HEK293 (cell line): Measurements from ENCODE around the gene SCAMP2.

ENCODE experiments used
- ATF2 ChIP-seq: fragments of 450-650 bp; formaldehyde crosslinking; IDR thresholded peaks from 2 replicates; pipeline ENCODE4 v1.5.1; 2016; ENCODE audit warnings: missing biosample characterization, missing genetic modification characterization, low read depth
- CTCF ChIP-seq: fragments of 450-650 bp; formaldehyde crosslinking; IDR thresholded peaks from 2 replicates; pipeline ENCODE4 v1.5.1; 2016; ENCODE audit warnings: missing biosample characterization, missing genetic modification characterization
- GFI1B ChIP-seq: fragments of 450-650 bp; formaldehyde crosslinking; IDR thresholded peaks from 2 replicates; pipeline ENCODE4 v1.5.1; 2016; ENCODE audit warnings: missing biosample characterization, missing genetic modification characterization
- REST ChIP-seq: fragments of 450-650 bp; formaldehyde crosslinking; IDR thresholded peaks from 2 replicates; pipeline ENCODE4 v1.5.1; 2016; ENCODE audit warnings: missing biosample characterization, missing genetic modification characterization
- SETDB1 ChIP-seq: IDR thresholded peaks from one replicate; pipeline ENCODE4 v1.6.1; 2017; ENCODE audit warnings: mild to moderate bottlenecking, low read length, moderate library complexity, mixed read lengths; ENCODE audit not compliant: insufficient read length
- TCF7L2 ChIP-seq: IDR thresholded peaks from 2 replicates; pipeline ENCODE4 v1.6.1; 2011; ENCODE audit warnings: low read depth, mild to moderate bottlenecking, inconsistent platforms, low read length, moderate library complexity, borderline replicate concordance
- ZBTB7A ChIP-seq: fragments of 450-650 bp; formaldehyde crosslinking; IDR thresholded peaks from 2 replicates; pipeline ENCODE4 v1.5.1; 2016; ENCODE audit warnings: low read depth, missing biosample characterization, missing genetic modification characterization
- ZFP69B ChIP-seq: fragments of 450-650 bp; formaldehyde crosslinking; IDR thresholded peaks from 2 replicates; pipeline ENCODE4 v1.5.1; 2016; ENCODE audit warnings: missing biosample characterization, missing genetic modification characterization
- ZNF10 ChIP-seq: fragments of 450-650 bp; formaldehyde crosslinking; IDR thresholded peaks from 2 replicates; pipeline ENCODE4 v1.5.1; 2017; ENCODE audit warnings: missing biosample characterization, missing genetic modification characterization
- ZNF19 ChIP-seq: fragments of 450-650 bp; formaldehyde crosslinking; IDR thresholded peaks from 2 replicates; pipeline ENCODE4; 2016; ENCODE audit warnings: missing biosample characterization, missing genetic modification characterization, low read depth
- ZNF239 ChIP-seq: fragments of 450-650 bp; formaldehyde crosslinking; IDR thresholded peaks from 2 replicates; pipeline ENCODE4 v1.5.1; 2016; ENCODE audit warnings: missing biosample characterization, missing genetic modification characterization
- ZNF366 ChIP-seq: fragments of 450-650 bp; formaldehyde crosslinking; conservative IDR thresholded peaks from 2 replicates; pipeline ENCODE4 v1.5.1; 2016; ENCODE audit warnings: missing biosample characterization, missing genetic modification characterization
- ZNF830 ChIP-seq: fragments of 450-650 bp; IDR thresholded peaks from 2 replicates; pipeline ENCODE4 v1.5.0; 2018; ENCODE audit warnings: missing biosample characterization, missing genetic modification characterization, low read depth, mild to moderate bottlenecking, moderate library complexity

- TF ChIP-seq ZNF239 (tag by site-specific recombination) = no peak
- no peak for TF ChIP-seq CTCF (tag by site-specific recombination)
- TF ChIP-seq SETDB1 = no peak
- no peak for TF ChIP-seq TCF7L2
- no peak for TF ChIP-seq GFI1B (tag by site-specific recombination)
- TF ChIP-seq ZNF366 (tag by site-specific recombination) = no peak
- TF ChIP-seq ZNF10 (tag by site-specific recombination) = no peak
- TF ChIP-seq ZFP69B (tag by site-specific recombination) = no peak
- TF ChIP-seq ZBTB7A (tag by site-specific recombination) = no peak
- TF ChIP-seq ATF2 (tag by site-specific recombination) = no peak
- no peak for TF ChIP-seq ZNF830
- TF ChIP-seq ZNF19 = no peak
- no peak for TF ChIP-seq REST (tag by site-specific recombination)
Measured at GRCh38 chr15:74822233-74822632, 50.9 kb downstream of the SCAMP2 start.
